Measurements from ENCODE around the gene COL5A1.

The COL5A1 gene

DNA sequence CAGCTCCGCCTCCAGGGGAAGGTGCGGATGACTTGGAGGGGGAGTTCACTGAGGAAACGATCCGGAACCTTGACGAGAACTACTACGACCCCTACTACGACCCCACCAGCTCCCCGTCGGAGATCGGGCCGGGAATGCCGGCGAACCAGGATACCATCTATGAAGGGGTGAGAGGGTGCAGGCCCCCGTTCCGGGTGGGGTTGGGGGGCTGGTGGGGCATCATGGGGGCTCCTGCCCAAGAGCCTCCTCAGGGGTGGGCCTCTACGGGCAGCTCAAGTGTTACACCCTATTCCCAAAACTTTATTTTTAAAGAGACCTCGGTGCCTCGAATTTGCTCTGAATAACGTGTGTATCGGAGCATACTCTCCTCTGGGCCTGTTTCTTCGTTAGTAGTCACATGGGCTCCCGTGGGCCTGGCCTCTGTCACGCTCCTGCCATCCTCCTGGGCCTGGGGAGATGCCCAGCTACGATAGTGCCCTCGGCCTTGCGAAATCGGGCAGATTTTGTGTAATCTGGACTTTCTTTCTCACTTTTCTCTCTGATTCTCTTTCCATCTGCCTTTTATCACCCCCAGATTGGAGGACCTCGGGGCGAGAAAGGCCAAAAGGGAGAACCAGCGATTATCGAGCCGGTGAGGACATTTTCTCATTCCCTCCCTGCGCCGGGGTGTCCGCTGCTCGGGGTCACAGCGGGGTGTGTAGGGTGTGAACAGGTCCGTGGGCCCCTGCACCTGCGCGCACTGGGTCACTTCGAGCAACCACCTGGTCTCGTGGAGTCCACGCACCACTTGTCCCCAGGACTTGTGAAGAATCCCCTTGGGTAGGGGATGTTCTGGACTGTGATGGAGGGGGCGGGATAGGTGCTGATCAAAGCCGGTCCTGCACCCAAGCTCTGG is 90.1 kb downstream of the COL5A1 start:
- no peak for DNase-seq

GRCh38 chr9:134732392-134733110 is 90.9 kb downstream of the COL5A1 start:
- DNase-seq: no peak

- no peak for DNase-seq
These were observed 92.1 kb downstream of the COL5A1 start for GRCh38 chr9:134733480-134734232.

- no peak for DNase-seq
These were observed 92.7 kb downstream of the COL5A1 start for GRCh38 chr9:134734270-134734669.

DNA sequence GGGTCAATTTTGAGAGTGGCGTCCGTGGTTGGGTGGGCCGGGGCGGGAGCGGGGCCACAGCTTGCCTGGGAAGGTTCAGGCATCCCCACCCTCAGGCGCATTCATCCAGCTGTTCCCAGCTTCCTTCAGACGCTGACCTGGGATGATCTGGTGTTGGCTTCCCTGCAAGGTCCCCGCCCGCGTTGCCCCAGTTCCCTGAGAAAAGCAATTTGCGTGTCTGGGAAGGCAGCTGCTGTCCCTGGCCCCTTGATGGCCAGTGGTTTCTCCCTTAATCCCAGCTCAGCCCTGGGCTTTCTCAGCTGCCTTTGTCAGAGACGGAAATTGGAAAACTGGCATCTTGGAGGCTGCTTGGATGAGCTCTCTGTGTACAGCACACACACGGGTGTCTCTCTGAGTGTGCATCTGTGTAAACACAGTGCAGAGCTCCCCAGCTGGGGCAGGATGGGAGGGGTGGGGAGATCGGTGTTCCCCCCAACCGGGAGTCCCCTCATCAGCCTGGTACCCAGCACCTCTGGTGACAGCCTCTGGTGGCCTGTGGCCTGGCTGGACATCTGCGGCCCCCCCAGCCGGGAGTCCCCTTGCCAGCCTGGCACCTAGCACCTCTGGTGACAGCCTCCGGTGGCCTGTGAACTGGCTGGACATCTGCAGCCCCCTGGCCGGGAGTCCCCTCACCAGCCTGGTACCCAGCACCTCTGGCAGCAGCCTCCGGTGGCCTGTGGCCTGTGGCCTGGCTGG is 94.0 kb downstream of the COL5A1 start:
- DNase-seq: no peak

DNA sequence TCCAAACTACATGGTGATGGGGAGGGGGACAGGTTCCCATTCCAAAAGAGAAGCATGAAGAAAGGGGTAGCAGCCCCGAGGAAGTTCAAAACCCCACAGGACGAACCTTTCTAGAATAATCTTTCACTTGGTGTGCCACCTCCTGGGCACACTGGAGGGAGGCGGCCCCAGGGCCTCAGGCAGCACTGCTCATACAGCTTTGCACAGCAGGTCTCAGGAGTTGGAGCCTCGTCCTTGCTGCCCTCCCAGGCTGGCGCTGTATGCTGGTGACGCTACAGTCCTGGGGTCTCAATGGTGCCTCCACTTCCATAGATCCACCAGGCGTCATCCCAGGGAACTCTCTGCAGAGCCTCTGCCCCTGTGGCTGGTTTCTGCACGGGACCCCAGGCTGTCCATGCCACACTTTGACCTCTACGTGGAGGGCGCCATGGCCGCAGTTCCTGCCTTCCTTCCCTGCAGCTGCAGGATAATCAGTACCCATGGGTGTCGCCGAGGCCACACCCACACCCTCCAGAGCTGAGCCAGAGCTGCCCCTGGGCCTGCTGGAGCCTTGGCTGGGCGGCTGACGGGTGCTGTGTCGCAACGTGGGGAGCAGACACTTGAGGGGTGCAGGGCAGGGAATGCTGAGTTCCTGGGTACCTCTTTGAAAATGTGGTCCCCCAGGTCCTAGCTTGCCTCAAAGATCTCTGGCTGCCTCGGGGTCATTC is 95.3 kb downstream of the COL5A1 start:
- no peak for DNase-seq

DNA sequence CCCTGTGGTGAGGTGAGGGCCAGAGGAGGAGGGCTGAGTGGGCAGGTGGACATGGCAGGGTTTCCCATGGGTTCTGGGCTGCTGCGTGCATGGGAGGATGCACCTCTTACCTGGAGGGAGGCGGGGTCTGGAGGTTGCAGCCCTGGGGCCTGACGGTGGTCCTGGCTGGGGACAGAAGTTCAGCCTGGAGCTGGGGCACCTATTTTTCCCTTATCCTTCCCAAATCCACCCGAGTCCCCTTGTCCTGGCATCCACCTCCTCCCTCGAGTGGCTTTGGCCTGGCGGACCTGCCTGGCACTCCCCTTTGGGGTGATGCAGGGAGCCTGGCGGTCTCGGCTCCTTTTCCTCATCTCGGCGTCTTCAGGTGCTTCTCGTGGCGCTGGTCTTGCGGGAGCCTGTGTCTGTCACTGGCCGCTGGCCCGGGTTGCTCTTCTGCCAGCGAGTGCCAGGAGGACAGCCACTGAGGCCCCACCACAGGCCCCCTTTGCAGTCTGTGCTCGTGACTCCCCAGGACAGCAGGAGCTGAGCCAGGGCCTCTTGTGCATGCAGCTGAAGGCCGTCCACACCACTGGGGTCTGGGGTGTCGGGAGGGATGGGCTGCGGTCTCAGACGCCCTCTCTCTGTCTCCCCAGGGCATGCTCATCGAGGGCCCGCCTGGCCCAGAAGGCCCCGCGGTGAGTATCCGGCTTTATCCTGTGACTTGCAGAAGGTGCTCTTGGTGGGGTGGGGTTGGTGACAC is 96.4 kb downstream of the COL5A1 start:
- DNase-seq: no peak

GRCh38 chr9:134738869-134739659 is 97.5 kb downstream of the COL5A1 start:
- peak; percentile 6 to 26 for DNase-seq

GRCh38 chr9:134739660-134739968 is 98.0 kb downstream of the COL5A1 start:
- DNase-seq: no peak

- no peak for DNase-seq
These were observed 98.5 kb downstream of the COL5A1 start for GRCh38 chr9:134740071-134740470.

- DNase-seq: no peak
These were observed 100.2 kb downstream of the COL5A1 start for GRCh38 chr9:134741846-134742245.

DNA sequence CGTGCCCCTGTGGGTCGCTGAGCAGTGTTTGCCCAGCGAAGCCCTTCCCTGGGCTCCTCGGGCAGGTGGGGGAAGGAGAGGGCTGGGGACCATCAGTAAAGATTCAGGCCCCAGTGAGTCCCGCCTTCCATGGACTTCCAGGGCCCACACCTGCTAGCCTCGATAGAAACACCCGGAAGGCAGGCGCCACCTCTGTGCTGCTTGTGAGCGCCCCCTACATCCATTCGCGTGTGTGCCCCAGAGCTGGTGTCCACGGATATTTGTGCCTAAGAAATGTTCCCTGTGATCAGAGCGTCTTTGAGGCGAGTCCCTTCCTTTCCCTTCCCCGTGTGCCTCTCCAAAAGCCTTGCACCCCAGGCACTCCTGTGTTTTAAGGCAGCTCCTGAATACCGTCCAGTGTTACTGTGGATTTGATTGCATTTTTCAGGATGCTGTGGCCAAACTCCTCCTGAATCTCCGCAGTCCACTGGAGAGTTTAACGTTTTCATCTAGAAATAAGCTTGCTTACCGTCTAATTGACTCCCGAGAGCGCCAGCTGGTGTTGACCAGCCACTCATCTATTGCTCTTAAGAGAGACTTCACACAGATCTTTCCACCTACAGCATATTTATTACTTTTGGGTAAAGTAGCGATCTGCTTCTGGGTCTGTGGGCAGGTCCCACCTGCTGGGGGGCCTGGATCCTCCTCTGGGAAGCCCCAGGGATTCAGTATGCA is 101.4 kb downstream of the COL5A1 start:
- DNase-seq: no peak

DNA sequence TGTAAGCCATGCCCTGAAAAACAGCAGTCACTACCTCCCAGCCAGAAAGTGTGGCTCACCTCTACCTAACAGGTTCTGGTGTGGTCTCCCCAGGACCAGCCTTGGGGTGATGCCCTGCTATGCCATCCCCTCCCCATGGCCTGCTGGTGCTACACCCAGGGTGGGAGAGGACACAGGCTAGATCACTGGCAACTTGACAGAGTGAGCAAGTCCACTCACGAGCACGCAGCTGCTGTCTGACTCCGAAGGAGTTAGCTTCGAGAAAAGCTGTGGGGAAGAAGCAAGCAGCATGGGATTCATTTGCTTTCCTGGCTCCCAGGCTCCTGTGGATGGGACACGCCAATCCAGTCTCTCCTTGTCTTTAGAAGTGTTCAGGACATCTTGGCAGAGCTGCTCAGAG is 102.2 kb downstream of the COL5A1 start:
- DNase-seq: no peak

DNA sequence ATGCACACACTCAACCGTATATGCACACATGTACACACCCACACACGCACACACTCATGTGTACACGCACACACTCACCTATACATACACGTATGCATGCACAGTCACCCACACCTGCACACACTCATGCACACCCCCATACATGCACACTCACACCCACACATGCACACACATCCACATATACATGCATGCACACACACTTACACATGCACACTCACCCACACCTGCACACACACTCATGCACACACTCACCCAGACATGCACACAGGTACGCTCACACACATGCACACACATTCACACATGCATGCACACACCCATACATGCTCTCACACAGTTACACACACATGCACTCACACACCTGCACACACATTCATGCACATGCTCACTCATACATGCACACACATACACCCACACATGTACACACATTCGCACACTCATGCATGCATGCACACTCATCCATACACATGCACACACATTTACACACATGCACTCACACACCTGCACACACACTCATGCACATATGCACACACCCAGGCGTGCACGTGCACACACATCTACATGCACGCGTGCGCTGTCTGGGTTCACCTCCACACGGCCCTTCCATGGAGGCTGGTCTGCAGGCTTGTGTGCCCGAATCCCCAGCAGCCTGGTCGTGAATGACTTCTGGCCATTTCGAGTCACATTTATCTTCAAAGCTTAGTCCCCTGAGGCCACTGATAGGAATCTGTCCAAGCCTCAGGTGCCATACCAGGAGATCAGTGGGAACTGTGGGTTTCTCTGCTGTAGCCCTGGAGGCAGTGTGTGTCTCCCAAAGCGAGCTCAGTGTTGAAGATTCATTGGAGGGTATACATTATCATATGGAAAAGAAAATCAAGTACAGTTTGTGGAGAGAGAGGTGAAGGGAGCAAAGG is 103.0 kb downstream of the COL5A1 start:
- no peak for DNase-seq

DNA sequence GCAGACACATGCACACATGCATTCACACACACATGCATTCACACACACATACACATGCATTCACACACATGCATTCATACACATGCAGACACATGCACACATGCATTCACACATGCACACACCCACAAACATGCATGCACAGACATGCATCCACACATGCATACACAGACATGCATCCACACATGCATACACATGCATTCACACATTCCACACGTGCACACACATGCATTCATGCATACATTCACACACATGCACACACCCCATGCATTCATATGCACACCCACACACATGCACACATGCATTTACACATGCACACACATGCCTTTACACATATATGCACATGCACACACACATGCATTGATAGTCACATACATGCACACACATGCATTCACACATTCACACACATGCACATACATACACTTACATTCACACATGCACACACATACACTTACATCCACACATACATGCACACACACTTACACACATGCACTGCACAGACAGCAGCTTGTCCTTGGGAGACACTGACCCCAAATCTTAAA is 106.4 kb downstream of the COL5A1 start:
- no peak for DNase-seq

GRCh38 chr9:134748591-134748990 is 107.0 kb downstream of the COL5A1 start:
- DNase-seq: no peak

DNA sequence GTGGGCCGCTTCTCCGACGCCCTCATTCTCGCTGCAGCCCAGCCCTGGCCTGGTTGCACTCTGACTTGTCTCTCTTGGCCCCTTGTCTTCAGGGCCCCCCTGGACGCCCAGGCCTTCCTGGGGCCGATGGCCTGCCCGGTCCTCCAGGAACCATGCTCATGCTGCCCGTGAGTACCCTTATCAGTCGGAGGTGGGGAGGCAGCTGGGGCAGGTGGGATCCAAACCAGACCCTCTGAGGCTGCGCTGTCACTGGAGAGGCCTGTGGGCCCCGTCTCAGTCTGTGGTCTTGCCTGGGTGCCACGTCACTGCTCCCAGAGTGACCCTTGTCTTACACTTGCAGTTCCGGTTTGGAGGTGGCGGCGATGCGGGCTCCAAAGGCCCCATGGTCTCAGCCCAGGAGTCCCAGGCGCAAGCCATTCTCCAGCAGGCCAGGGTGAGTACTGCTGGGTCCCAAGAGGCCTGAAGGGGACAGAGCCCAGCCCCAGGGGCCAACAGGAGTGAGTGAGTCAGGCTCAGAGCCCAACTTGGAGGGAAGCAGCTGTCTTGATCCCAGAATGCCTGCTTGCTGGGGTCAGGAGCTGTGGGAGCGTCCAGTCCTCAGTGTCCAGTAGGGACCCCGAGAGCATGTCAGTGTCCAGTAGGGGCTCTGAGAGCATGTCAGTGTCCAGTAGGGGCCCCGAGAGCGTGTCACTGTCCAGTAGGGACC is 109.0 kb downstream of the COL5A1 start:
- no peak for DNase-seq

DNA sequence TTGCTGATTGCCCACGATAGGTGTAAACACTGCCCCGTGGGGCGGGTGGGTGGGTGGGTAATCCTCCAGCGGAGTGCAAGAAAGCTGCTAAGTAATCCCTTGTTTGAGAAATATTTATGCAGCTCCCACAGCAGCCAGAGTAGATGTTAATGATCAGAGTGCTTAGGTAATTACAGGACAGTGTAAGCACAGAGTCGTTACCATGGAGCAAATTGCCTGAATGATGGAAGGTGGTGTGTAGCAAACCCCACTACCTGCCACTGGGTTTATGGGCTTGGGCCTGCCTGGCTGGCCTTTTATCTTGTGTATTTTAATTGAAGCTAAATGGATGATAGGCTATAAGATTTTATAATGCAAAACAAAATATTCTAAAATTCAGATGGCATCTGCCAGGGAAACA is 110.0 kb downstream of the COL5A1 start:
- DNase-seq: no peak

All from CD4-positive, alpha-beta T cell treated with Interleukin-1 beta for 1 hour (primary cell).